GM18870 (cell line): Measurements from ENCODE around the gene FLVCR2.

Experiments
- ATAC-seq: cut with Tn5 transposase; IDR thresholded peaks from one replicate; pipeline ENCODE4 v1.9.1; 2021; ENCODE audit warnings: moderate library complexity; ENCODE audit not compliant: unreplicated experiment

FLVCR2 gene

GRCh38 chr14:75554482-75554881, 23.9 kb upstream of the FLVCR2 start:
- no peak for ATAC-seq

GRCh38 chr14:75558440-75558839, 20.0 kb upstream of the FLVCR2 start:
- no peak for ATAC-seq

DNA sequence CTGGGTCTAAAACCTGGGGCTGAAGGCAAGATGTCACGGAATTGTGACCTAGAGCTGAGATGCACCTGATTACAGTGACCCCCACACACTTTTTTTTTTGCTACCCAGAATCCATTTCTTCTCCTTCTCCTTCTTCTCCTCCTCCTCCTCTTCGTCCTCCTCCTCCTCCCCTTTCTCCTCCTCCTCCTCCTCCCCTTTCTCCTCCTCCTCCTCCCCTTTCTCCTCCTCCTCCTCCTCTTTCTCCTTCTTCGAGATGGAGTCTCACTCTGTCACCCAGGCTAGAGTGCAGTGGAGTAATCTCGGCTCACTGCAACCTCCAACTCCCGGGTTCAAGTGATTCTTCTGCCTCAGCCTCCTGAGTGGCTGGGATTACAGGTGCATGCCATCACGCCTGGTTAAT, 19.4 kb upstream of the FLVCR2 start:
- ATAC-seq = no peak

- no peak for ATAC-seq
Measured at GRCh38 chr14:75559451-75560222, 18.8 kb upstream of the FLVCR2 start.

DNA sequence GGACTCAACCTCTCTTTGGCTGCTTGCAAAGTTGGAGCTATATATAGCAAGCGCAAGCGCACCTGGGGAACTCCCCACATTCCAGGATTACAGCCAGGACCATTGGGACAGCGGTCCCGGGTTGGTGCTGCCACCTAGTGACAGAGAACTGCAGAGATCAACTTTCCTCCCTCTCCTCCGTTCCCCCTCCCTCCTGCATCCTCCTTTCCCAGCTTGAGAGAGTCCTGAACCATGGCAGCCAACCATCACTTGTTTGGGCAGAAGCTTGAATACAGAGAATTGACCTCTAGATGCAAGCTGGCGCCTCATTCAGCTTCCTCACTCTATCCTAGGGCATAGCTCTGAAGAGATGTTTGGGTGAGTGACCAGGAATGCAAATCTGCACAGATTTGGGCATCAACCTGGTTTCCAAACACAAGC, 17.4 kb upstream of the FLVCR2 start:
- no peak for ATAC-seq

GRCh38 chr14:75562089-75562488, 16.3 kb upstream of the FLVCR2 start:
- ATAC-seq = no peak

- ATAC-seq = no peak
Measured at GRCh38 chr14:75562489-75562888, 15.9 kb upstream of the FLVCR2 start.

DNA sequence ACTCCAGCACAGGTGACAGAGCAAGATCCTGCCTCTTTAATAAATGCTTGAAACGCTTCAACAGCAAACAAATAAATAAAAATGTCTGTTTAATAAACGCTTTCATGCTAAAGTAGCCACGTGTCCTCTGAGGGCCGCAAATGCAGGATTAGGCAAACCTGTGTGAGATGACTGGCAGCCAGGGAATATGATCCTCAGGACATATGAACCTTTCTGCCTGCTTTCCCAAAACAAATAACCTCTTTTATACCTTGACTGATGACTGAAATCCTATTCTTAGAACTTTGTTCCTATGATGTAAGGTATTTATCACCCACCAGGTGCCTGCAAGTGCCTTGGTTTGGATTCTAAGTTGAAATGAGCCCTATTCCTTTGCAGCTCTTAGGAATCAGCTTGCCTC, 14.5 kb upstream of the FLVCR2 start:
- no peak for ATAC-seq

- ATAC-seq = no peak
Measured at GRCh38 chr14:75565056-75565455, 13.4 kb upstream of the FLVCR2 start.

DNA sequence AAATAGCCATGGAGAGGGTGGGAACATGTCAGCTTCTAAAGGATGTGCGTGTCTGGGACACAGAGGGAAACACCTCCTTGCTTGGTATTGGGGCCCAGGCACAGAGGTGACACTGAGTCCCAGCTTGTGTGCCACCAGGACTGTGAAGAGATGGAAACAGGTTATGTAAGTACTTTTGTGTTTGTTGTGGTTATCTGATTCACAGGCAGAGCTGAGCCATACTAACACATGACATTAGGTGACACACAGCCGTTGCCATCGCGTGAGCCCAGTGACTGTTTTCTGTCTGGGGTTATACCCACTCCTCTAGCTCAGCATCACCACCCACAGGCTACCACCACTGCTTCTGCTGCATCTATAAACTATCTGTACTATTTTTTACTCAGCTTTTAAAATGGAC, 12.1 kb upstream of the FLVCR2 start:
- no peak for ATAC-seq

DNA sequence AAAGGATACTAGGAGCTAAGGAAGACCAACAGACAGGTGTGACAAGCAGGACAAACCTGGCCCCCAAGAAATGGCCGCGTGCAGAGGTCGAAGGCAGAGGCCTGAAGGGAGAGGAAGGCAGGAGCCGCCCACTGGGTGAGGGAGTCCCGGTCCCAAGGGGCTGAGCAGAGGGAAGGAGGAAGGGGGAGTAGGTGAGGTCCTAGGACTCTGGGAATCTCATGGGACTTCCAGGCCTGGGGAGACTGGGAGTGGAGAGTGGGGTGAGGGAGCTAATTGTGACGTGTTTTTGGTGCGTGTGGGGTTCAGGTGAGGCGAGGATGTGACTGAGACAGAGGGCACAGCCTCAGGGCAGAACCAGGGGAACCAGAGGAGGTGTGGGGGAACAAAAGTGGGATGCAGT, 11.7 kb upstream of the FLVCR2 start:
- no peak for ATAC-seq

DNA sequence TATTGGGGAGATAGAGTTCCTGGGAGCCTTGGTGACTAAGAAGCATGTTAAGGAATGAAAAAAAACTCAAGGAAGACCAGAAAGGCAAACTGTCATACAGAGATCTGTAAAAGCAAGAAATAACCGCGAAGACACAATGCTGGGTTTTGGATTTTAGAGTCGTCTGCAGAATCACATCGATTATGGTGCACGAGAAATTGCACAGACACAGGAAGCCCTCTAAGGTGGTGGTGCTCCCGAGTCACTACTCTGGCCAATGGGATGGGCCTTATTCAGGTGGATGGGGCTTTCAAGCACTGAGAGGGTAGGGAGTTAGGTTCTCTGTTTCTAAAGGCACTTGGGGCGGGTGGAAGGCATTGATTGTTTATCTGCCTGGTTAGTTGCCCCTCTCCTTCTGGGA, 10.3 kb upstream of the FLVCR2 start:
- ATAC-seq = no peak

- ATAC-seq = no peak
Measured at GRCh38 chr14:75568791-75569190, 9.6 kb upstream of the FLVCR2 start.

DNA sequence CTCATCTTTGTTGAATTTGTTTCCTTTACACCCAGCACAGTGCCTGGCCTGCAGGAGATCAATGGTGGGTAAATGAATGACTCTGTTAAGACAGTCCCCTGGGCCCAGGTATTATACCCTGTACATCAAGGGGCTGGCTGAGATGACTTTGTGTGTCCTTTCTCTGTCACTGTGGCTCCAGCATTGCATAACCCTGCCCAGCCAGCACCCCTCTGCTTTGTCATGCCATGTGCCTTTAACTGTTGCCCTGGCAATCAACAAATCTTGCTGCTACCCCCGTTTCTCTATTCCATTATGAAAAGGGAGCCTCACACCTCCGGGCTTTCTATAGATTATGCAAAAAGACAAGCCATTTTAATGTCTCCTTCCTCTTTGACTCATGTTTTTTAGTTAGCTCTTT, 7.6 kb upstream of the FLVCR2 start:
- no peak for ATAC-seq

DNA sequence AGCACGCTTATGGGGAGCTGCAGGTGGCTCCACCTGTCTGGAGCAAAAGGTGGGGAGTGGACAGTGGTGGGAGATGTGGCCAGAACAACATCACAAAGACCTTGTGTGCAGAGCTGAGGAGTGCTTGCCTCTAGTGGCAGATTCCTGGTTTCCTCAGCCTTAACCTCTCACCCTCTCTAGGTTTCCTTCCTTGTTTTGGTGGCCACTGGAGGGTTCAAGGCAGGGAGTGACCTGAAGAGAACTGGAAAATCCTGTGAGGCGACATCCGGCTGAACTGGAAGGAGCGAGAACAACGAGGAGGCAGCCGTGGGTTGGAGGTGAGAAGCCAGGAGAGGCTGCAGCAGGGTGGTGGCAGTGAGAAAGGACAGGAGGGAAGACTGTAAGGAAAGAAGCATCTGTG, 6.3 kb upstream of the FLVCR2 start:
- no peak for ATAC-seq

GRCh38 chr14:75577090-75577489, 1.3 kb upstream of the FLVCR2 start:
- no peak for ATAC-seq

DNA sequence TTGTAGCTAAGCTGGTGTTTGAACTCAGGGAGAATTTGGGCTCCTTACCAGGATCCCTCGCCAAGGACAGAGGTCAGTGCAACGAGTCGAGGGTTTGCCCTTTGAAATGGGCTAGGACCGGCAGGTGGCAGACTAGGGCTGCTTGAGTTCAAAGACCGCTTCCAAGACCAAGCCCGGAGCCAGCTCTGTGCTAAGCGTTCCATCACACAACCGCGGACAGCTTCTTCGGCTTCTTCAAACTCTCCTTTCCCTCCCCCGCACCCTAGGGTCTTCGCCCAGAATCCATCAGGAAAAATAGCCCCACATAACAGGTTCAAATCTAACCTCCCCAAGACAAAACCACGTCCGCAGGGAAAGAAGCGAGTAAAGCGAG, 705 bp upstream of the FLVCR2 start:
- peak; percentile 66 for ATAC-seq

DNA sequence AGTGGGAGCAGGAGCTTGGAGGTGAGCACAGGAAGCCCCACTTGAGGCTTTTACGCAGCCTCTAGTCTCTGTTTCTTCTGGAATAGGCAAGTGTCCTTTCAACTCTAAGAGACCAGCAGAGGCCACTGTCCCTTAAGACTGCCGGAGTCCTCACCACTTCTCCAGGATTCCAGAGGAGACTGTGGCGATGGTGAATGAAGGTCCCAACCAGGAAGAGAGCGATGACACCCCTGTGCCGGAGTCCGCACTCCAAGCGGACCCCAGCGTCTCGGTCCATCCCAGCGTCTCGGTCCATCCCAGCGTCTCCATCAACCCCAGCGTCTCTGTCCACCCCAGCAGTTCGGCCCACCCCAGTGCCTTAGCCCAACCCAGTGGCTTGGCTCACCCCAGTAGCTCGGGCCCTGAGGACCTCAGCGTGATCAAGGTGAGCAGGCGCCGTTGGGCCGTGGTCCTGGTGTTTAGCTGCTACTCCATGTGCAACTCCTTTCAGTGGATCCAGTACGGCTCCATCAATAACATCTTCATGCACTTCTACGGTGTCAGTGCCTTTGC, 442 bp downstream of the FLVCR2 start:
- no peak for ATAC-seq

DNA sequence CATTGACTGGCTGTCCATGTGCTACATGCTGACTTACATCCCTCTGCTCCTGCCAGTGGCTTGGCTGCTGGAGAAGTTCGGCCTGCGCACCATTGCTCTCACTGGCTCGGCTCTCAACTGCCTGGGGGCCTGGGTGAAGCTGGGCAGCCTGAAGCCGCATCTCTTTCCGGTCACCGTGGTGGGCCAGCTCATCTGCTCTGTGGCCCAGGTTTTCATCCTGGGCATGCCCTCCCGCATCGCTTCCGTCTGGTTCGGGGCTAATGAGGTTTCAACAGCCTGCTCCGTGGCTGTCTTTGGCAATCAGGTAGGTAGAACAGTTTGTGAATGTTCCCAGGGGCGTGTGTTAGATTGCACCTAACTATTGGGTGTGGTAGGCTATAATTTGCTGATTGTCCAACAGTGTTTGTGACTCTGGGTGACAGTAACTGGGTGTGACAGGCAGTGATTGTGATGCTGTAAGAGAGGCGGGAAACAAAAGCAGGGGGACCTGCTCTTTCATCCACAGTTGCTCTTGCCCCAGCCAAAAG, 981 bp downstream of the FLVCR2 start:
- no peak for ATAC-seq

DNA sequence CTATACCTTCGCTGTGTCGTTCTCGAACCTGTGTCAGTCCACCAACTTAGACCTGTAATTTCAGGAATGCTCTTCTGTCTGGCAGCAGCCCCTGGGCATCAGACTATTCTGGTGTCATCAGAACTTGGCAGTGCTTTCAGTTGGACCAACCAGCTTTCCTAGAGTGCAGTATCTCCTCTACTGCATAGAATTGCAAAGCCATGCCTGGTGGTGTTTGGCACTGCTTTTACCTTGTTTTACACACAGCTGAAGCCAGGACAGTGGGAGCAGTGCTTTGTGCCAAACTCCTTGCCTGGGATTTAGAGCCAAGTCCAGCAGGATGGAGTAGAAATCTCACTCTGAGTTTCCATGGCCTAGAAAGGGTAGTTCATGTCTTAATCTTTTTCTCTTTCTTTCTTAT, 1.5 kb downstream of the FLVCR2 start:
- ATAC-seq = no peak

DNA sequence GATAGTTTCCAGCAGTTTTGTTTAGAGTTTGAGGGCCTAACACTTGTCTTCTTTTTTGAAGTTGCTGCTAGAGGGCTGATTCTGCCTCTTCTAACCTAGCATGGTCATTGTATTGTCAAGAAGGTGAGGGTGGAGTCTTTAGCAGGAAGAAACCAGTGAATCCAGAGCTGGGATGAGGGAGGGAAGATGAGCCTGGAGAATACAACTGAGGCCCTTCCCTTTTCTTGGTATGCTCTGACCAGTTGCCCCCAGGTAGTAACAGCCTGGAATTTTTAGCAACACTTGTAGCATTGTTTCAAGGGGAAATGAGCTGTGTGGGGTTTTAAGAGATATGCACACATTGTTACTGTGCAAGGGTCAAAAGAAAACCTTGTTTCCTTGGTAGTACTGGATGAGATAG, 9.0 kb downstream of the FLVCR2 start:
- no peak for ATAC-seq

GRCh38 chr14:75589931-75590330, 11.5 kb downstream of the FLVCR2 start:
- no peak for ATAC-seq
